ENCODE results near the gene PTBP3.

DNA sequence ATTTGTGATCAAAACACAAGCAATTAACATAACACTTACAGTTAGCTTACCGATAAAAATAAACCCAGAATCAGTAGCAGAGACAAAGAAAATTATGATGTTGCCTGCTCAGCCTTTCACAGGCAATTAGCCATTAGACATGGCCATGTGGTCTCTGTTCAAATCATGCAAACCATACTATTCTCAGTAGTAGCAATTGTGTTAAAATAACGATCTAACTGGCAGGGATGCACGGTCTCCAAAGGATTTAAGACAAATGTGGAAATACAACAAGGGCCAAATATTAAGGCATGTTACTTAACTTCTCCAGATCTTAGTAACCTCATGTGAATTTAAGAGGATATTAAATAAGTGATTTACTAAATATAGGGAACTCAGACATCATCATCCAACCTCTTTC is 59.5 kb downstream of the PTBP3 start:
- no peak for TF ChIP-seq POLR2A (IDR thresholded peaks at IDR 0.05; ENCODE audit: low read depth, low read length)
- TF ChIP-seq, protein P1, sequence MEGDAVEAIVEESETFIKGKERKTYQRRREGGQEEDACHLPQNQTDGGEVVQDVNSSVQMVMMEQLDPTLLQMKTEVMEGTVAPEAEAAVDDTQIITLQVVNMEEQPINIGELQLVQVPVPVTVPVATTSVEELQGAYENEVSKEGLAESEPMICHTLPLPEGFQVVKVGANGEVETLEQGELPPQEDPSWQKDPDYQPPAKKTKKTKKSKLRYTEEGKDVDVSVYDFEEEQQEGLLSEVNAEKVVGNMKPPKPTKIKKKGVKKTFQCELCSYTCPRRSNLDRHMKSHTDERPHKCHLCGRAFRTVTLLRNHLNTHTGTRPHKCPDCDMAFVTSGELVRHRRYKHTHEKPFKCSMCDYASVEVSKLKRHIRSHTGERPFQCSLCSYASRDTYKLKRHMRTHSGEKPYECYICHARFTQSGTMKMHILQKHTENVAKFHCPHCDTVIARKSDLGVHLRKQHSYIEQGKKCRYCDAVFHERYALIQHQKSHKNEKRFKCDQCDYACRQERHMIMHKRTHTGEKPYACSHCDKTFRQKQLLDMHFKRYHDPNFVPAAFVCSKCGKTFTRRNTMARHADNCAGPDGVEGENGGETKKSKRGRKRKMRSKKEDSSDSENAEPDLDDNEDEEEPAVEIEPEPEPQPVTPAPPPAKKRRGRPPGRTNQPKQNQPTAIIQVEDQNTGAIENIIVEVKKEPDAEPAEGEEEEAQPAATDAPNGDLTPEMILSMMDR (conservative IDR thresholded peaks at IDR 0.05; ENCODE audit: low read depth, low read length) = no peak
- TF ChIP-seq, protein P2, sequence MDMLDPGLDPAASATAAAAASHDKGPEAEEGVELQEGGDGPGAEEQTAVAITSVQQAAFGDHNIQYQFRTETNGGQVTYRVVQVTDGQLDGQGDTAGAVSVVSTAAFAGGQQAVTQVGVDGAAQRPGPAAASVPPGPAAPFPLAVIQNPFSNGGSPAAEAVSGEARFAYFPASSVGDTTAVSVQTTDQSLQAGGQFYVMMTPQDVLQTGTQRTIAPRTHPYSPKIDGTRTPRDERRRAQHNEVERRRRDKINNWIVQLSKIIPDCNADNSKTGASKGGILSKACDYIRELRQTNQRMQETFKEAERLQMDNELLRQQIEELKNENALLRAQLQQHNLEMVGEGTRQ (IDR thresholded peaks at IDR 0.05; ENCODE audit: low read depth, low read length) = no peak
- no peak for TF ChIP-seq RCOR1 (IDR thresholded peaks at IDR 0.05; ENCODE audit: insufficient replicate concordance, low read length)
- TF ChIP-seq RFX5 (IDR thresholded peaks at IDR 0.05; ENCODE audit: low read depth, low read length) = no peak
- no peak for TF ChIP-seq RAD21 (IDR thresholded peaks at IDR 0.05; ENCODE audit: low read length)

Measured in IMR-90 (cell line).